Spinal cord (tissue), 10 donors: ENCODE data around the gene DNMT3L. TPM values are rescaled to one million over a fixed set of nuclear protein-coding genes. Genes with fewer than 3 reads are reported as not detected.

ENCODE experiments used
- DNase-seq, 6 donors: peaks; one replicate each; pipeline versions ENCODE4 v3.0.0 to v3.0.0-alpha.2; 2013 to 2015; ENCODE audit warnings: low spot score in 6 of 6, low read depth in 4 of 6
- H3K27ac ChIP-seq: one replicate; pipeline ENCODE4 v1.5.1; 2013; ENCODE audit warnings: low read depth, low read length, control low read depth
- H3K27me3 ChIP-seq: one replicate; pipeline ENCODE4 v1.6.1; 2013; ENCODE audit warnings: low read length; ENCODE audit not compliant: control insufficient read depth, insufficient read depth
- H3K36me3 ChIP-seq: one replicate; pipeline ENCODE4 v1.6.1; 2013; ENCODE audit warnings: low read length; ENCODE audit not compliant: control insufficient read depth, insufficient read depth
- H3K4me1 ChIP-seq: one replicate; pipeline ENCODE4 v1.6.1; 2013; ENCODE audit warnings: low read length; ENCODE audit not compliant: control insufficient read depth, insufficient read depth
- H3K4me3 ChIP-seq: one replicate; pipeline ENCODE4 v1.5.1; 2013; ENCODE audit warnings: low read depth, low read length, control low read depth
- H3K9me3 ChIP-seq: one replicate; pipeline ENCODE4 v1.6.1; 2013; ENCODE audit warnings: low read length; ENCODE audit not compliant: control insufficient read depth, insufficient read depth
- WGBS: methylation state at CpG from one replicate; pipeline ENCODE4 v1.1.5; 2013; ENCODE audit warnings: missing lambda C conversion rate; ENCODE audit not compliant: insufficient coverage; 5-methylcytosine and 5-hydroxymethylcytosine counted together
- polyA plus RNA-seq, 2 donors: library from polyadenylated mRNA; unstranded; fragments of 120-200 nt; gene quantifications; one replicate each; pipeline ENCODE4 v1.2.1, GENCODE V29; 2013; ENCODE audit not compliant: insufficient read length in 2 of 2
- total RNA-seq, 2 donors: library from RNA; depleted of rRNA in 1 of 2; stranded (reverse); fragments of 120-200 nt in 1 of 2; fragments of >200 nt in 1 of 2; gene quantifications; one replicate each; pipeline versions ENCODE4 v1.2.3 to v1.2.4, GENCODE V29; 2013 to 2014
- donor health status: healthy.

The DNMT3L gene
- total and polyA plus RNA-seq, 4 donors, result not detected

GRCh38 chr21:44301961-44302406 lies 40.3 kb upstream of the DNMT3L start:
- Histone ChIP-seq H3K27ac (no peak overlapping the region), H3K4me1 (peaks cover 75% of the 10 kb centered on the region)

GRCh38 chr21:44301141-44301540 lies 39.4 kb upstream of the DNMT3L start:
- WGBS, result 74% methylated on average over 13 of the region's 13 CpGs
- Histone ChIP-seq H3K27ac (no peak overlapping the region), H3K9me3 (no peaks in the 10 kb centered on the region), H3K27me3 (no peaks in the 10 kb centered on the region), H3K36me3 (peaks cover 37% of the 10 kb centered on the region), H3K4me1 (peaks cover 68% of the 10 kb centered on the region), H3K4me3 (peak overlapping the region; percentile 52)
- DNase-seq, result no peak

More at GRCh38 chr21:44301961-44302406, 40.3 kb upstream of the DNMT3L start:
- peaks cover 46% of the 10 kb centered on the region for H3K36me3 ChIP-seq
- peak in 2 of 6 donors; percentile 17 to 37 for DNase-seq
- no peak overlapping the region for H3K4me3 ChIP-seq
- H3K9me3 ChIP-seq, result no peaks in the 10 kb centered on the region
- WGBS, result 64% methylated on average over 9 of the region's 9 CpGs
- no peaks in the 10 kb centered on the region for H3K27me3 ChIP-seq

GRCh38 chr21:44300262-44300959 lies 38.7 kb upstream of the DNMT3L start:
- no peaks in the 10 kb centered on the region for H3K27me3 ChIP-seq
- H3K9me3 ChIP-seq, result no peaks in the 10 kb centered on the region
- peak overlapping the region; percentile 52 for H3K4me3 ChIP-seq
- peak in 3 of 6 donors; percentile 20 to 73 (median 31) for DNase-seq
- under 1% methylated on average over 62 of the region's 67 CpGs for WGBS
- peaks cover 68% of the 10 kb centered on the region for H3K4me1 ChIP-seq
- peak overlapping the region; percentile 6 for H3K27ac ChIP-seq
- peaks cover 30% of the 10 kb centered on the region for H3K36me3 ChIP-seq

- H3K4me3 ChIP-seq, result peak within 1 kb of the TSS; percentile 57
- DNase-seq, result peak in 4 of 6 donors; percentile 35 to 78 (median 63)
- no peaks in the 10 kb centered on the region for H3K9me3 ChIP-seq
- under 1% methylated on average over 94 of the region's 94 CpGs for WGBS
- peak within 1 kb of the TSS; percentile 75 for H3K27ac ChIP-seq
- no peaks in the 10 kb centered on the region for H3K27me3 ChIP-seq
- H3K36me3 ChIP-seq, result peaks cover 23% of the 10 kb centered on the region
- H3K4me1 ChIP-seq, result peaks cover 68% of the 10 kb centered on the region
Measured at GRCh38 chr21:44299458-44300261, 38.0 kb upstream of the DNMT3L start, which contains the start of gene PFKL. PFKL (plus strand) TSS chr21:44300053; CDS start chr21:44300106, 53 bp downstream.

- Histone ChIP-seq H3K27ac (peak overlapping the region; percentile 75), H3K4me1 (peaks cover 67% of the 10 kb centered on the region)
- 0% methylated on average over 1 of the region's 10 CpGs for WGBS
Measured at GRCh38 chr21:44299085-44299457, 37.4 kb upstream of the DNMT3L start.

GRCh38 chr21:44298301-44298700 lies 36.6 kb upstream of the DNMT3L start:
- Histone ChIP-seq H3K36me3 (peaks cover 16% of the 10 kb centered on the region), H3K4me1 (peaks cover 59% of the 10 kb centered on the region), H3K27ac (no peak overlapping the region), H3K4me3 (no peak overlapping the region), H3K9me3 (no peaks in the 10 kb centered on the region), H3K27me3 (no peaks in the 10 kb centered on the region)
- DNase-seq, result no peak
- WGBS, result 100% methylated on average over 1 of the region's 2 CpGs

More at GRCh38 chr21:44299085-44299457, 37.4 kb upstream of the DNMT3L start:
- Histone ChIP-seq H3K36me3 (peaks cover 17% of the 10 kb centered on the region), H3K9me3 (no peaks in the 10 kb centered on the region), H3K4me3 (peak overlapping the region; percentile 57), H3K27me3 (no peaks in the 10 kb centered on the region)
- DNase-seq, result peak in 1 of 6 donors; percentile 33

- H3K4me1 ChIP-seq, result peaks cover 57% of the 10 kb centered on the region
- no peaks in the 10 kb centered on the region for H3K27me3 ChIP-seq
- no peaks in the 10 kb centered on the region for H3K9me3 ChIP-seq
- H3K4me3 ChIP-seq, result no peak overlapping the region
- H3K27ac ChIP-seq, result no peak overlapping the region
- H3K36me3 ChIP-seq, result peaks cover 16% of the 10 kb centered on the region
- WGBS, result 26% methylated on average over 17 of the region's 22 CpGs
- DNase-seq, result peak in 5 of 6 donors; percentile 28 to 90 (median 68)
Measured at GRCh38 chr21:44297525-44298290, 36.0 kb upstream of the DNMT3L start.

GRCh38 chr21:44296916-44297315 lies 35.2 kb upstream of the DNMT3L start:
- no peak for DNase-seq
- Histone ChIP-seq H3K4me1 (peaks cover 49% of the 10 kb centered on the region), H3K36me3 (peaks cover 11% of the 10 kb centered on the region), H3K27ac (no peak overlapping the region), H3K4me3 (no peak overlapping the region), H3K9me3 (no peaks in the 10 kb centered on the region), H3K27me3 (no peaks in the 10 kb centered on the region)
- WGBS, result 81% methylated on average over 12 of the region's 13 CpGs

- 57% methylated on average over 10 of the region's 12 CpGs for WGBS
- Histone ChIP-seq H3K27ac (no peak overlapping the region), H3K9me3 (no peaks in the 10 kb centered on the region), H3K36me3 (peaks cover 3% of the 10 kb centered on the region), H3K27me3 (no peaks in the 10 kb centered on the region), H3K4me3 (no peak overlapping the region), H3K4me1 (peaks cover 41% of the 10 kb centered on the region)
- DNase-seq, result no peak
Measured at GRCh38 chr21:44296103-44296519, 34.4 kb upstream of the DNMT3L start.
